ENCODE data around the gene TOB2.

Gene TOB2

GRCh38 chr22:41398921-41399320, 47.7 kb downstream of the TOB2 start:
- DNase-seq: no peak
- Histone ChIP-seq H3K23ac (ENCODE audit: low read length in 2 of 2) (no peak overlapping the region), H4K91ac (ENCODE audit: low read length) (no peak overlapping the region), H2AK5ac (ENCODE audit: low read length, severe bottlenecking) (no peak overlapping the region), H3K27me3 (ENCODE audit: control insufficient read depth in 1 of 2, insufficient read depth in 1 of 2, low read length in 2 of 2) (no peaks in the 10 kb centered on the region), H3K4ac (ENCODE audit: low read depth in 1 of 2, low read length in 2 of 2) (no peak overlapping the region), H3K14ac (ENCODE audit: low read length in 2 of 2) (no peak overlapping the region), H2BK12ac (ENCODE audit: low read length in 2 of 2) (no peak overlapping the region), H3K79me1 (replicated peaks; ENCODE audit: low read length, poor library complexity, severe bottlenecking) (no peaks in the 10 kb centered on the region), H2BK5ac (ENCODE audit: low read depth, low read length, poor library complexity, severe bottlenecking) (no peak overlapping the region), H3K18ac (ENCODE audit: low read depth in 1 of 2, low read length in 2 of 2) (no peak overlapping the region), H3K4me1 (ENCODE audit: control insufficient read depth, insufficient read depth, low read depth, low read length) (peaks cover 3% of the 10 kb centered on the region), H3K9me3 (ENCODE audit: control insufficient read depth, low read length) (no peaks in the 10 kb centered on the region), H3K36me3 (ENCODE audit: control insufficient read depth in 1 of 2, insufficient read depth in 2 of 2, low read depth in 1 of 2, low read length in 2 of 2) (peaks cover 42 to 48% of the 10 kb centered on the region in 2 experiments), H3K4me3 (ENCODE audit: insufficient read depth in 1 of 2, low read depth in 1 of 2, low read length in 2 of 2) (no peak overlapping the region), H3K9ac (ENCODE audit: low read length) (no peak overlapping the region), H3K27ac (ENCODE audit: low read length, poor library complexity, severe bottlenecking) (no peak overlapping the region), H3K4me2 (ENCODE audit: low read length, poor library complexity, severe bottlenecking) (no peak overlapping the region), H2BK120ac (ENCODE audit: low read depth, low read length) (no peak overlapping the region), H2BK15ac (ENCODE audit: low read depth, poor library complexity, severe bottlenecking) (no peak overlapping the region), H2AFZ (ENCODE audit: low read depth, low read length) (no peak overlapping the region), H4K8ac (ENCODE audit: low read length) (no peak overlapping the region)
- WGBS: 92% methylated on average over 6 of the region's 8 CpGs

- Histone ChIP-seq H2BK15ac (ENCODE audit: low read depth, poor library complexity, severe bottlenecking) (no peak overlapping the region), H3K27ac (ENCODE audit: low read length, poor library complexity, severe bottlenecking) (no peak overlapping the region), H4K8ac (ENCODE audit: low read length) (no peak overlapping the region), H2AFZ (ENCODE audit: low read depth, low read length) (no peak overlapping the region), H3K4ac (ENCODE audit: low read depth in 1 of 2, low read length in 2 of 2) (no peak overlapping the region), H3K27me3 (ENCODE audit: control insufficient read depth in 1 of 2, insufficient read depth in 1 of 2, low read length in 2 of 2) (no peaks in the 10 kb centered on the region), H3K36me3 (ENCODE audit: control insufficient read depth in 1 of 2, insufficient read depth in 2 of 2, low read depth in 1 of 2, low read length in 2 of 2) (peaks cover 45 to 48% of the 10 kb centered on the region in 2 experiments), H4K91ac (ENCODE audit: low read length) (no peak overlapping the region), H2AK5ac (ENCODE audit: low read length, severe bottlenecking) (no peak overlapping the region), H3K9ac (ENCODE audit: low read length) (no peak overlapping the region), H3K14ac (ENCODE audit: low read length in 2 of 2) (no peak overlapping the region), H3K4me1 (ENCODE audit: control insufficient read depth, insufficient read depth, low read depth, low read length) (peaks cover 2% of the 10 kb centered on the region), H3K4me3 (ENCODE audit: insufficient read depth in 1 of 2, low read depth in 1 of 2, low read length in 2 of 2) (no peak overlapping the region), H3K18ac (ENCODE audit: low read depth in 1 of 2, low read length in 2 of 2) (no peak overlapping the region), H2BK5ac (ENCODE audit: low read depth, low read length, poor library complexity, severe bottlenecking) (no peak overlapping the region), H3K4me2 (ENCODE audit: low read length, poor library complexity, severe bottlenecking) (no peak overlapping the region), H3K79me1 (replicated peaks; ENCODE audit: low read length, poor library complexity, severe bottlenecking) (no peaks in the 10 kb centered on the region), H3K9me3 (ENCODE audit: control insufficient read depth, low read length) (no peaks in the 10 kb centered on the region), H2BK12ac (ENCODE audit: low read length in 2 of 2) (no peak overlapping the region), H3K23ac (ENCODE audit: low read length in 2 of 2) (no peak overlapping the region), H2BK120ac (ENCODE audit: low read depth, low read length) (no peak overlapping the region)
- 89% methylated on average over 19 of the region's 19 CpGs for WGBS
- no peak for DNase-seq
These were observed 49.3 kb downstream of the TOB2 start for GRCh38 chr22:41397143-41397811.

GRCh38 chr22:41395531-41396240, 50.9 kb downstream of the TOB2 start:
- Histone ChIP-seq H3K4me2 (ENCODE audit: low read length, poor library complexity, severe bottlenecking) (no peak overlapping the region), H3K36me3 (ENCODE audit: control insufficient read depth in 1 of 2, insufficient read depth in 2 of 2, low read depth in 1 of 2, low read length in 2 of 2) (peaks cover 47 to 62% of the 10 kb centered on the region in 2 experiments), H4K8ac (ENCODE audit: low read length) (no peak overlapping the region), H2AFZ (ENCODE audit: low read depth, low read length) (no peak overlapping the region), H2BK120ac (ENCODE audit: low read depth, low read length) (no peak overlapping the region), H3K79me1 (replicated peaks; ENCODE audit: low read length, poor library complexity, severe bottlenecking) (peaks cover 2% of the 10 kb centered on the region), H3K18ac (ENCODE audit: low read depth in 1 of 2, low read length in 2 of 2) (no peak overlapping the region), H3K14ac (ENCODE audit: low read length in 2 of 2) (no peak overlapping the region), H3K4ac (ENCODE audit: low read depth in 1 of 2, low read length in 2 of 2) (no peak overlapping the region), H3K27me3 (ENCODE audit: control insufficient read depth in 1 of 2, insufficient read depth in 1 of 2, low read length in 2 of 2) (no peaks in the 10 kb centered on the region), H3K9me3 (ENCODE audit: control insufficient read depth, low read length) (no peaks in the 10 kb centered on the region), H2AK5ac (ENCODE audit: low read length, severe bottlenecking) (no peak overlapping the region), H3K27ac (ENCODE audit: low read length, poor library complexity, severe bottlenecking) (no peak overlapping the region), H2BK12ac (ENCODE audit: low read length in 2 of 2) (no peak overlapping the region), H3K4me1 (ENCODE audit: control insufficient read depth, insufficient read depth, low read depth, low read length) (peaks cover 2% of the 10 kb centered on the region), H3K9ac (ENCODE audit: low read length) (no peak overlapping the region), H3K23ac (ENCODE audit: low read length in 2 of 2) (no peak overlapping the region), H2BK5ac (ENCODE audit: low read depth, low read length, poor library complexity, severe bottlenecking) (no peak overlapping the region), H3K4me3 (ENCODE audit: insufficient read depth in 1 of 2, low read depth in 1 of 2, low read length in 2 of 2) (no peak overlapping the region), H2BK15ac (ENCODE audit: low read depth, poor library complexity, severe bottlenecking) (no peak overlapping the region), H4K91ac (ENCODE audit: low read length) (no peak overlapping the region)
- 96% methylated on average over 37 of the region's 37 CpGs for WGBS
- DNase-seq: no peak

GRCh38 chr22:41394012-41394356, 52.6 kb downstream of the TOB2 start:
- no peaks in the 10 kb centered on the region for H3K9me3 ChIP-seq (ENCODE audit: control insufficient read depth, low read length)
- H3K79me1 ChIP-seq (replicated peaks; ENCODE audit: low read length, poor library complexity, severe bottlenecking): peaks cover 2% of the 10 kb centered on the region
- peaks cover 55 to 72% of the 10 kb centered on the region in 2 experiments for H3K36me3 ChIP-seq (ENCODE audit: control insufficient read depth in 1 of 2, insufficient read depth in 2 of 2, low read depth in 1 of 2, low read length in 2 of 2)
- no peak overlapping the region for H3K23ac ChIP-seq (ENCODE audit: low read length in 2 of 2)
- H4K91ac ChIP-seq (ENCODE audit: low read length): no peak overlapping the region
- H2BK15ac ChIP-seq (ENCODE audit: low read depth, poor library complexity, severe bottlenecking): no peak overlapping the region
- no peak overlapping the region for H3K4me3 ChIP-seq (ENCODE audit: insufficient read depth in 1 of 2, low read depth in 1 of 2, low read length in 2 of 2)
- H3K4ac ChIP-seq (ENCODE audit: low read depth in 1 of 2, low read length in 2 of 2): no peak overlapping the region
- no peak overlapping the region for H2AK5ac ChIP-seq (ENCODE audit: low read length, severe bottlenecking)
- no peak overlapping the region for H3K18ac ChIP-seq (ENCODE audit: low read depth in 1 of 2, low read length in 2 of 2)
- H4K8ac ChIP-seq (ENCODE audit: low read length): no peak overlapping the region
- H3K9ac ChIP-seq (ENCODE audit: low read length): peak overlapping the region; percentile 42
- no peak overlapping the region for H2AFZ ChIP-seq (ENCODE audit: low read depth, low read length)
- H3K4me1 ChIP-seq (ENCODE audit: control insufficient read depth, insufficient read depth, low read depth, low read length): peaks cover 2% of the 10 kb centered on the region
- no peak overlapping the region for H2BK5ac ChIP-seq (ENCODE audit: low read depth, low read length, poor library complexity, severe bottlenecking)
- no peak overlapping the region for H2BK12ac ChIP-seq (ENCODE audit: low read length in 2 of 2)
- no peak overlapping the region for H3K27ac ChIP-seq (ENCODE audit: low read length, poor library complexity, severe bottlenecking)
- no peak overlapping the region for H3K14ac ChIP-seq (ENCODE audit: low read length in 2 of 2)
- DNase-seq: no peak
- 97% methylated on average over 11 of the region's 11 CpGs for WGBS
- H3K27me3 ChIP-seq (ENCODE audit: control insufficient read depth in 1 of 2, insufficient read depth in 1 of 2, low read length in 2 of 2): no peaks in the 10 kb centered on the region
- H2BK120ac ChIP-seq (ENCODE audit: low read depth, low read length): no peak overlapping the region
- H3K4me2 ChIP-seq (ENCODE audit: low read length, poor library complexity, severe bottlenecking): no peak overlapping the region
